GM12865 (cell line): ENCODE results near the gene IGFBP7.

Experiments used
- DNase-seq: peaks from one replicate; pipeline ENCODE4 v3.0.0; 2010; ENCODE audit warnings: low read depth
- H3K4me3 ChIP-seq: 2 replicates; pipeline ENCODE4 v1.5.1; 2011; ENCODE audit warnings: mild to moderate bottlenecking, low read depth, low read length, control low read depth
- TF ChIP-seq, protein P1 (sequence below): IDR thresholded peaks from 2 replicates; pipeline ENCODE4 v1.5.1; 2011; ENCODE audit warnings: low read length, control low read depth, low read depth, inconsistent platforms; ENCODE audit not compliant: insufficient read depth; ENCODE audit errors: missing control alignments

The IGFBP7 gene, protein sequence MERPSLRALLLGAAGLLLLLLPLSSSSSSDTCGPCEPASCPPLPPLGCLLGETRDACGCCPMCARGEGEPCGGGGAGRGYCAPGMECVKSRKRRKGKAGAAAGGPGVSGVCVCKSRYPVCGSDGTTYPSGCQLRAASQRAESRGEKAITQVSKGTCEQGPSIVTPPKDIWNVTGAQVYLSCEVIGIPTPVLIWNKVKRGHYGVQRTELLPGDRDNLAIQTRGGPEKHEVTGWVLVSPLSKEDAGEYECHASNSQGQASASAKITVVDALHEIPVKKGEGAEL

DNA sequence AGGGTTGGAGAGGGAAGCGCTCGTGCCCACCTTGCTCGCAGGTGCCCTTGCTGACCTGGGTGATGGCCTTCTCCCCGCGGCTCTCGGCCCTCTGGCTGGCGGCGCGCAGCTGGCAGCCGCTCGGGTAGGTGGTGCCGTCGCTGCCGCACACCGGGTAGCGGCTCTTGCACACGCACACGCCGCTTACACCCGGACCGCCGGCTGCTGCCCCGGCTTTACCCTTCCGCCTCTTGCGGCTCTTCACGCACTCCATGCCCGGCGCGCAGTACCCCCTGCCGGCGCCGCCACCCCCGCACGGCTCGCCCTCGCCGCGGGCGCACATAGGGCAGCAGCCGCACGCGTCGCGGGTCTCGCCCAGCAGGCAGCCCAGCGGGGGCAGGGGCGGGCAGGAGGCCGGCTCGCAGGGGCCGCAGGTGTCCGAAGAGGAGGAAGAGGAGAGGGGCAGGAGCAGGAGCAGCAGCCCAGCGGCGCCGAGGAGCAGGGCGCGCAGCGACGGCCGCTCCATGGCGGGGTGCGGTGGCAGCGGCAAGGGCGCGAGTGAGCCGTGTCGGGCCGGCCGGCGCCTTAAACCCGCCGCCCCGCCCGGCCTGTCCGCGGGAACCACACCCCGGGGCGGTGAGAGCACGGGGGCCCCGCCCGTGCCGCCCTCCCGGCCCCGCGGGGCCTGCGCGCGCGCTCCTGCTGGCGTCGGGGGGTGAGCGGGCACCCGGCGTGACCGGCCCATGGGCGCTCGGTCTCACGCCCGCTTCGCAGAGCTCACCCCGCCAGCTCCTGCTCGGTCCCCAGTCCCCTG, at the start of gene IGFBP7:
Gene IGFBP7, minus strand, starts transcription at position 539 of the 793 bp plus-strand sequence. Its CDS starts 34 bp downstream, at position 505.
- no peak for DNase-seq
- H3K4me3 ChIP-seq, result no peak within 1 kb of the TSS; the same call in 1 of the 2 replicates

DNA sequence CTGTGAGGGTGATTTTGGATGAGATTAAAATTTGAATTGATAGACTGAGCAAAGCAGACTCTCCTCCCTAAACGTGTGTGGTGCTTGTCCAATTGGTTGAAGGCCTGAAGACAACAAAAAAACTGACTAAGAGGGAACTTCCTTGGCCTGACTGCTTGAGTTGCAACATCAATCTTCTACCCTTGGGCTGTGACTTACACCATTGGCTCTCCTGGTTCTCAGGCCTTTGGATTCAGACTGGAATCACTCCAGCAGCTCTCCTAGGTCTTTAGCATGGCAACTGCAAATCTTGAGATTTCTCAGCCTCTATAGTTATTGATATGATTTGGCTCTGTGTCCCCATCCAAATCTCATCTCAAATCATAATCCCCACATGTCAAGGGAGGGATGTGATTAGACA, 49.7 kb upstream of the IGFBP7 start:
- TF ChIP-seq, protein P1, sequence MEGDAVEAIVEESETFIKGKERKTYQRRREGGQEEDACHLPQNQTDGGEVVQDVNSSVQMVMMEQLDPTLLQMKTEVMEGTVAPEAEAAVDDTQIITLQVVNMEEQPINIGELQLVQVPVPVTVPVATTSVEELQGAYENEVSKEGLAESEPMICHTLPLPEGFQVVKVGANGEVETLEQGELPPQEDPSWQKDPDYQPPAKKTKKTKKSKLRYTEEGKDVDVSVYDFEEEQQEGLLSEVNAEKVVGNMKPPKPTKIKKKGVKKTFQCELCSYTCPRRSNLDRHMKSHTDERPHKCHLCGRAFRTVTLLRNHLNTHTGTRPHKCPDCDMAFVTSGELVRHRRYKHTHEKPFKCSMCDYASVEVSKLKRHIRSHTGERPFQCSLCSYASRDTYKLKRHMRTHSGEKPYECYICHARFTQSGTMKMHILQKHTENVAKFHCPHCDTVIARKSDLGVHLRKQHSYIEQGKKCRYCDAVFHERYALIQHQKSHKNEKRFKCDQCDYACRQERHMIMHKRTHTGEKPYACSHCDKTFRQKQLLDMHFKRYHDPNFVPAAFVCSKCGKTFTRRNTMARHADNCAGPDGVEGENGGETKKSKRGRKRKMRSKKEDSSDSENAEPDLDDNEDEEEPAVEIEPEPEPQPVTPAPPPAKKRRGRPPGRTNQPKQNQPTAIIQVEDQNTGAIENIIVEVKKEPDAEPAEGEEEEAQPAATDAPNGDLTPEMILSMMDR, result no peak
- DNase-seq, result no peak
- no peak overlapping the region for H3K4me3 ChIP-seq

More for the DNA sequence above, at the start of gene IGFBP7:
- TF ChIP-seq, protein P1, result no peak

DNA sequence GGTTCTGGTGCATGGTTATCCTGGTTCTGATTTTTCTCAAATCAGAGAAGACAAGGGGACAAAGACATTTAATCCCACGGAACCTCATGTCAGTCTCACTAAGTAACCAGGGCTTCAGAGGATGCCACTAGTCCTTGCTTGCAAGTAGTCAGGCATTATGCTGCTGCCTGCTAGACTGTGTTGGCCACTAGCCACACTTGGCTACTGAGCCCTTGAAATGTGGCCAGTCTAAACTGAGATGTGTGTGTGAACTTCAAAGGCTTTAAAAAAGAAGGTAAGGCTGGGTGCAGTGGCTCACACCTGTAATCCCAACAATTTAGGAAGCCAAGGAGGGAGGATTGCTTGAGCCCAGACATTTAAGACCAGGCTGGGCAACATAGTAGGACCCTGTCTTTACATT, 48.6 kb upstream of the IGFBP7 start:
- H3K4me3 ChIP-seq, result no peak overlapping the region
- TF ChIP-seq, protein P1, result no peak
- no peak for DNase-seq

DNA sequence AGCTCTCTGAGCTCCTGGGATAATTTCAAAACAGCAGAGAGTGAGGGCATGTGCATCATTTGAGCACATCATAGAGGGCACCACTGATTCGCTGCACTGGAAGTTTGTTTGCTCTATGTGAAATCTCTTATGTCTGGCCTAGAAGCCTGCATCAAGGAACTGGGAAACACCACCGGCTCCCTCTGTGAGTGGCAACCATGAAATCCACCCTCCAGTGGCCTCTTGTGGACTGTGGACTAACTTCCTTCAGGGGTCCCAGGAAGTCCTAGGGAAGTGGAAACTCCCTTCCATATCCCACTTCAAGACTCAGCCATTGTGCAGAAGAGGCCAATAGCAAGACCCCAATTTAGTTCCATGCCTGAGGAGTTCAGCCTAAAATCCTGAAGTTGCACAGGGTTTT, 48.0 kb upstream of the IGFBP7 start:
- TF ChIP-seq, protein P1, result no peak
- DNase-seq, result no peak
- no peak overlapping the region for H3K4me3 ChIP-seq

DNA sequence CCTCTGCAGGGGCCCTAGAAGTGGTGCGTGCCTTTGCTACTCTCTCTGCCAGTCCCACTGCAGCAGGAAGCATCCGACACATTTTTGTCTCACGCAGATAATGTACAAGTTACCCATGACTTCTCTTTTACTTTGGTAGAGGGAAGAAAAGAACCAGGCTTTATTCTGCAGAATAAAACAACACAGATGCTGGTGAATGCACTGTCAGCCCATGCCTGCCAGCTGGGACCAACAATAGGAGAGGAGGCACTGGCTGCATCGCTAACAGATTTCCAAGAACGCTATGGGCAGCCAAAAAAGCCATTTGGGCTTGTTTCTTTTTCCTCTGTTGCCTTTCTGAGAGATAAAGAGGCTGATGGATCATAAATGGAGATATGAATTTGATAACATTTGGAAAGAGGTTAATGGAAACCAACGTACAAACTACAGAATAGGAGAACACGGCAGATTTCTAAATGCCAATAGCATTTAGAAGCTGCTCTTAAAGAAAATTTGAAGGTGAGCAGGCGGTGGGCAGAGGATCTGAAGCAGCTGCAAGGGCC, 47.5 kb upstream of the IGFBP7 start:
- H3K4me3 ChIP-seq, result no peak overlapping the region
- TF ChIP-seq, protein P1, result no peak

DNA sequence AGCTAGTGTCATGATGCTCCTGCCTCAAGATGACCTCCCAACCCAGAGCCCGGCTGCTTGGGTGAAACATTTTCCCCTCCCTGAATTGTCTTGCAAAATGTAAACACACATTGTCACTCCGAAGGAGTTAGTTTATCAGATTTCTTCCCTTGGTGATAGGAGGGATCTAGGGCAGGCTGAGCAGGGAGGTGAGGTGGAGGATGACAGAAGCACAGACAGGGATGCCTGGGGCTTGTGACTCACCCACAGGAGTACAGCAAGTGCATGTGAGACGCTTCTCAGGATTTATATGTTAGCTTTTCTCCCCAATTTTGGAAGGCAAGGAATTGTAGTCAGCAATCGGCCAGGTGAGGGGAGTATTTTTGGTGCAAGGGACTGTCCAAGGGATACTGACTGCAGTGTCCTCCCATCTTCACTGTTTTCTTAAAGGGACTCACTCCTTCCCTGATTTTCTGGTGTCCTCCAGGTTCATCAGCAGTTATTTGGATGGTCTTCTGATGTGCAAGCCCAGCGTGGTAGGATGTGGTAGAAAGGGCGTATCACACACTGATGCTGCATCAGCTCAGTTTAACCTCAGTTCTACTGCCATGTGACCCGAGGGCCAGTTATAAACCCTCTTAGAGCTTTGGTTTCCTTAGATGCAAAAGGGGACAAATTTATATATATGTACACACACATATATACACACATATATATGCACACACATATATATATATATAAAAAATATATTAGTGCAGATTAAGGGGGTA, 46.2 kb upstream of the IGFBP7 start:
- no peak overlapping the region for H3K4me3 ChIP-seq
- no peak for DNase-seq

More for the DNA sequence above, 47.5 kb upstream of the IGFBP7 start:
- no peak for DNase-seq

More for the DNA sequence above, 46.2 kb upstream of the IGFBP7 start:
- TF ChIP-seq, protein P1, result no peak
